ENCODE results near the gene LCORL.

LCORL gene

GRCh38 chr4:17939054-17939453 is 82.5 kb downstream of the LCORL start:
- DNase-seq (ENCODE audit: low read depth in 2 of 2, low spot score in 1 of 2) = no peak

GRCh38 chr4:17934286-17934685 is 87.3 kb downstream of the LCORL start:
- DNase-seq (ENCODE audit: low read depth in 2 of 2, low spot score in 1 of 2) = no peak

DNA sequence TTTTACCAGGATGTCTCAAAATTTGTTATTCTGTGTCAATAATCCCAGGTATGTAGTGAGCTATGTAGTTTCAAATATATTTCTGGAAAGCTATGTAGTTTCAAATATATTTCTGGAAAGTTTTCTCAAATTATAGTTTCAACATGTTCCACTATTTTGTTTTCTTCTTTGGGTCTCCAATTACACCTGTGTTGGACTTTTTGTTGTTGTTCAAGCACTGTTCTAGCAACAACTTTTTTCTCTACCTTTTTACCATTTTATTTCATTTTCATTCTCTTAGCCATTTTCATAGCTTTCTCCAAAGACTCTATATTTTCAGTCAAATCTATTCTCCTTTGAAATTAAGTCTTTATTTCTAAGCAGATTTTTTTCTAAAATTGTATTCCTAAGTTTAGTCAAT is 88.4 kb downstream of the LCORL start:
- DNase-seq (ENCODE audit: low read depth in 2 of 2, low spot score in 1 of 2) = no peak

GRCh38 chr4:17932041-17932440 is 89.5 kb downstream of the LCORL start:
- DNase-seq (ENCODE audit: low read depth in 2 of 2, low spot score in 1 of 2) = no peak

GRCh38 chr4:17930256-17930655 is 91.3 kb downstream of the LCORL start:
- no peak for DNase-seq (ENCODE audit: low read depth in 2 of 2, low spot score in 1 of 2)

GRCh38 chr4:17924189-17924588 is 97.4 kb downstream of the LCORL start:
- no peak for DNase-seq (ENCODE audit: low read depth in 2 of 2, low spot score in 1 of 2)

- DNase-seq (ENCODE audit: low read depth in 2 of 2, low spot score in 1 of 2) = no peak
Measured at GRCh38 chr4:17921451-17921850, 100.1 kb downstream of the LCORL start.

- no peak for DNase-seq (ENCODE audit: low read depth in 2 of 2, low spot score in 1 of 2)
Measured at GRCh38 chr4:17920681-17921080, 100.9 kb downstream of the LCORL start.

GRCh38 chr4:17915439-17915838 is 106.1 kb downstream of the LCORL start:
- DNase-seq (ENCODE audit: low read depth in 2 of 2, low spot score in 1 of 2) = no peak

DNA sequence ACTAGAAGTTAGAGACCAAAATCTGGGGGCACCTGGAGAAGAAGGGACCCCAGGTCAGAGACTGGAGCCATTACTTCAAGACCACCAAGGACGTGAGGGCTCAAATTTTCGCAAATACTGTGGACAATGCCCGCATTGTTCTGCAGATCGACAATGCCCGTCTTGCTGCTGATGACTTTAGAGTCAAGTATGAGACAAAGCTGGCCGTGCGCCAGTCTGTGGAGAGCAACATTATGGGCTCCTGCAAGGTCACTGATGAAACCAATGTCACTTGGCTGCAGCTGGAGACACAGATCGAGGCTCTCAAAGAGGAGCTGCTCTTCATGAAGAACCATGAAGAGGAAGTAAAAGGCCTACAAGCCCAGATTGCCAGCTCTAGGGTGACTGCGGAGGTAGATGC is 109.5 kb downstream of the LCORL start:
- no peak for DNase-seq (ENCODE audit: low read depth in 2 of 2, low spot score in 1 of 2)

DNA sequence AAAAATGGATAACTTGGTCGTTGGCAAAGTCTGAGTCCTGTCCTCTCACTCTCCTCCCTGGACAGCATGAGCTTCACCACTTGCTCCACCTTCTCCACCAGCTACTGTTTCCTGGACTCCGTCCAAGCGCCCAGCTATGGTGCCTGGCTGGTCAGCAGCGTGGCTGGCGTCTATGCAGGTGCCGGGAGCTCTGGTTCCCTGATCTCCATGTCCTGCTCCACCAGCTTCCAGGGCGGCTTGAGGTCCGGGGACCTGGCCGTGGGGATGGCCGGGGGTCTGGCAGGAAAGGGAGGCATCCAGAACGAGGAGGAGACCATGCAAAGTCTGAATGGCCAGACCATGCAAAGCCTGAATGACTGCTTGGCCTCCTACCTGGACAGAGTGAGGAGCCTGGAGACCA is 109.9 kb downstream of the LCORL start:
- no peak for DNase-seq (ENCODE audit: low read depth in 2 of 2, low spot score in 1 of 2)

- DNase-seq (ENCODE audit: low read depth in 2 of 2, low spot score in 1 of 2) = no peak
Measured at GRCh38 chr4:17898553-17899055, 123.0 kb downstream of the LCORL start.

GRCh38 chr4:17895481-17895880 is 126.1 kb downstream of the LCORL start:
- DNase-seq (ENCODE audit: low read depth in 2 of 2, low spot score in 1 of 2) = no peak

DNA sequence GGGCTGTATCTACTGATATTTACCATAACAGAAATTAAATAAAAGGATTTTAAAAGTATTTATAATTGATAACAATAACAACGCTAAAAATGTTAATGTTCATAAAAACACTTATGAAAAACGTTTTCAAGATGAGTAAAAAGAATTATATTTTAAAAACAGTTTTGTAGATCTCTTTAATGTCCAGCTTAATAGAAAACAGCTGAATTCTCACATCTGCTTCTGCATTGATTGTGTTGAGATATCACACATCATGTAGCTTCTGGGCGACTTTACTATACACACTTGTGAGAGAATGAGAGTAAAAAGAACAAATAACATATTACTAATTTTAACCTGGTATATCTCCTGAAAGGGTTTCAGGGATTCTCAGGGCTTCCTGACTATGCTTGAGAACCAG is 127.1 kb downstream of the LCORL start:
- DNase-seq (ENCODE audit: low read depth in 2 of 2, low spot score in 1 of 2) = no peak

DNA sequence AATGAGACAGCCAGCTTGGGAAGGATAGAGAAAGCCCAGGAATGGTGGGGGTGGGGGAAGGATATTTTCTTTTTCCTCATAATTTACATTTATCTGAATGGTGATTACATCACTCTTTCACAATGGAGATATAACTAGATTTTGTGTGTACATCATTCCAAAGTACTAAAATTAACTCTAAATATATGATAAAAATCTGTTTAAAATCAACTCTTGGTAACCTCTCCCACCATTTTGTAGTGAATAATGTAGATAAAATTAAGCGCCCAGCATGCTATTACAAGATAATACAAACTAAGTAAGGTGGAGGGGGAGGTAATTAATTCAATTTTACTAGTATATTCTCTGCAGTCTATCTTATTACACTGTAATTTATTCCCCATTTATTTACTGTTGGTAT is 131.9 kb downstream of the LCORL start:
- DNase-seq (ENCODE audit: low read depth in 2 of 2, low spot score in 1 of 2) = no peak

DNA sequence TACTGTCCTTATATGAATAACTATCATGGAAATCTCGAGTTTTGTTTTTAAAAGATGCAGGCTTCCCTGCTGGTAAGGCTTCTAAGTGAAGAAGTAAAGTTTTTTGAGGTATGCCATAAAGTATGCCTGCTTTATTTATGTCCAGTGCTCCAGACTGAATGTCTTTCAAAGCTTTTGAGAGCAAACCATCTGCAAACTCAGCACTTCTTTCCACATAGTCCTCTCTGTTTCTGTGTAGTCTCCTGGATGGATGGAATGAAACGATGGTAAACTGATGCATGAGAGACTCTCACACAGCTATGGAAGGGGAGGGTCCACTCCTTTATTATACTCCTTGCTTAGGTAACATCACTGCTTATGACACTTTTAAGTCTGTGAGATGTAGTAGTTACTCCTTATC is 137.0 kb downstream of the LCORL start:
- no peak for DNase-seq (ENCODE audit: low read depth in 2 of 2, low spot score in 1 of 2)

DNA sequence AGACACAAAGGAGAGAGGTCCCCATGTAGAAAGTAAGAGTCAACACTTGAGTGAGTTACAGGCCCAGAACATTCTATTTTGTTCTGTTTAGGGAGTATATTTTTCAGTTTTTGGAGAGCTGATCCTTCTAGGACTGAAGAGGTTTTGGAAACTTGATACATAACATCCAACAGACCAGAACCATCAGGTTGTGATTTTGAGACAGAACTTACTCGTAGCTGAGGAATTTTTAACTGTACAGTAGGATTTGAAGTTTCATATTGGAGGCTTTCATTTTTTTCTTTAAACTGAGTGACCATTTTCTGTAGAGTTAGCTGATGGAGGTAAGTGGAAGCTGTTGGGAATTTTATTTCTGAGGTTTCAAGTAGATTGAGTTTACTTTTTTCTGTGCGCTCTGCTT is 137.5 kb downstream of the LCORL start:
- no peak for DNase-seq (ENCODE audit: low read depth in 2 of 2, low spot score in 1 of 2)

DNA sequence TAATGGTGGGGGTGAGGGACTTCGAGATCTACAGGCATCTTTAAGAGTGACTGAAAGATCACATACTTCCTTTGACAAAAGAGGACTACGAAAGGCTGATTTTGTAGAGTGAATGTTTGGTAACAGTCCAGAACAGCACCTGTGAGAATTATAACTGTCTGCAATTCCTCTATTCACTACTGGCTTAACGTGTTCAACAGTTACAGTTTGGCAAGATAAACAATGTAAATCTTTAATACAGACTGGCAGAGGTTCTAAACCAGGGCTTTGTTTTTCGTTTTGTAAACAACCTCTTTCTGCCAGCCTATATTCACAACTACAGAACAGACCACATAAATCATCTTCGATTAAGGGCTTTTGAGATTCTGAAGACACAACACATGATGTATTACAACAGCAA is 143.9 kb downstream of the LCORL start:
- DNase-seq (ENCODE audit: low read depth in 2 of 2, low spot score in 1 of 2) = no peak

GRCh38 chr4:17876943-17877342 is 144.6 kb downstream of the LCORL start:
- no peak for DNase-seq (ENCODE audit: low read depth in 2 of 2, low spot score in 1 of 2)

- no peak for DNase-seq (ENCODE audit: low read depth in 2 of 2, low spot score in 1 of 2)
Measured at GRCh38 chr4:17875402-17876070, 146.0 kb downstream of the LCORL start.

DNA sequence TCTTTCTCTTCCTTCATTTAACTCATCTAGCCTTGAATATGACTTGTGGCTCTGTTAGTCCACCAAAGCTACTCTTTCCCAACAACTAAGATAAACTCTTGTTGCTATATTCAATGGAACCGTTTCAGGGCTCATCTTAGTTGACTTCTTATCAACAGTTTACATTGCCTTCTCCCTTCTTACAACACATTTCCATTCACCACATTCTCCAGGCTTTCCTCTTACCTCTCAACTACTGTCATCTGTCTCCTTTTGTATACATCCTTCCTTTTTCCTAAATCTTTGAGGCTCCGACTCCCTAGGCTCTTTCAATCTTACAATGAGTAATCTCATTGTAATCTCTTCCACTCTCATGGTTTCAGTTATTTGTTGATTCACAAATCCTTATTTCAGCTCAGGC is 152.2 kb downstream of the LCORL start:
- DNase-seq (ENCODE audit: low read depth in 2 of 2, low spot score in 1 of 2) = no peak

GRCh38 chr4:17867276-17867675 is 154.3 kb downstream of the LCORL start:
- DNase-seq (ENCODE audit: low read depth in 2 of 2, low spot score in 1 of 2) = no peak

GRCh38 chr4:17866810-17867209 is 154.7 kb downstream of the LCORL start:
- no peak for DNase-seq (ENCODE audit: low read depth in 2 of 2, low spot score in 1 of 2)
